Daoy (cell line): ENCODE results near the gene SLC10A3. TPM values are rescaled to one million over a fixed set of nuclear protein-coding genes. Genes with fewer than 3 reads are reported as not detected.

ENCODE experiments used
- DNase-seq: peaks from one replicate; pipeline ENCODE4 v3.0.0-alpha.2; 2015; ENCODE audit warnings: low read depth
- total RNA-seq: library from RNA; depleted of rRNA; stranded (reverse); fragments of >200 nt; shearing (Covaris generic); gene quantifications from 2 replicates; pipeline ENCODE4 v1.2.3, GENCODE V29; 2014; rRNA removed

SLC10A3 gene
- total RNA-seq: 15.7 and 22.6 TPM in 2 replicates

- peak; percentile 95 for DNase-seq
These were observed at the start of gene SLC10A3 for GRCh38 chrX:154490414-154491083. SLC10A3 (minus strand) TSS chrX:154490629; CDS start chrX:154488940, 1,689 bp downstream.

- no peak for DNase-seq
These were observed 48.6 kb upstream of the SLC10A3 start for GRCh38 chrX:154539077-154539476.

- DNase-seq: no peak
These were observed 45.5 kb upstream of the SLC10A3 start for GRCh38 chrX:154535892-154536291.

GRCh38 chrX:154534526-154535322 is 44.3 kb upstream of the SLC10A3 start:
- peak; percentile 80 for DNase-seq

GRCh38 chrX:154532690-154533089 is 42.3 kb upstream of the SLC10A3 start:
- no peak for DNase-seq

- no peak for DNase-seq
These were observed 41.2 kb upstream of the SLC10A3 start for GRCh38 chrX:154531626-154532025.

- no peak for DNase-seq
These were observed 39.9 kb upstream of the SLC10A3 start for GRCh38 chrX:154530286-154530685.

GRCh38 chrX:154529206-154529612 is 38.8 kb upstream of the SLC10A3 start:
- DNase-seq: no peak

- peak; percentile 54 for DNase-seq
These were observed 36.7 kb upstream of the SLC10A3 start for GRCh38 chrX:154526901-154527675.

GRCh38 chrX:154525606-154526490 is 35.4 kb upstream of the SLC10A3 start:
- DNase-seq: no peak

GRCh38 chrX:154519389-154519788 is 29.0 kb upstream of the SLC10A3 start:
- DNase-seq: no peak

GRCh38 chrX:154517101-154517781 is 26.8 kb upstream of the SLC10A3 start:
- no peak for DNase-seq

- DNase-seq: no peak
These were observed 26.2 kb upstream of the SLC10A3 start for GRCh38 chrX:154516656-154517100.

- peak; percentile 90 for DNase-seq
These were observed 25.7 kb upstream of the SLC10A3 start, which contains the start of gene FAM3A for GRCh38 chrX:154515966-154516655. FAM3A (minus strand) TSS chrX:154516232; CDS start chrX:154515772, 460 bp downstream.

- no peak for DNase-seq
These were observed 24.9 kb upstream of the SLC10A3 start for GRCh38 chrX:154515090-154515965.

GRCh38 chrX:154513716-154514115 is 23.3 kb upstream of the SLC10A3 start:
- no peak for DNase-seq

- no peak for DNase-seq
These were observed 22.6 kb upstream of the SLC10A3 start for GRCh38 chrX:154512879-154513553.

- DNase-seq: no peak
These were observed 21.3 kb upstream of the SLC10A3 start for GRCh38 chrX:154511761-154512160.
